ENCODE data around the gene OR4D6. TPM values are rescaled to one million over a fixed set of nuclear protein-coding genes. Genes with fewer than 3 reads are reported as not detected.
"Not testable (repeated sequence)": the region's sequence is repeated elsewhere in the genome, so short reads cannot be mapped to it uniquely, and the experiment has no call there.

Gene OR4D6
- total RNA-seq, result not detected
- long read RNA-seq, result 0 reads

- DNase-seq (ENCODE audit: low spot score), result no peak
- intact Hi-C loops (cut with DNase I), result no loop called here
Measured at GRCh38 chr11:59456661-59457060, at the start of gene OR4D6. Gene OR4D6, plus strand, starts transcription at chr11:59456961. Its CDS starts 0 bp downstream, at chr11:59456961.

GRCh38 chr11:59413646-59414045 is 43.1 kb upstream of the OR4D6 start:
- DNase-seq (ENCODE audit: low spot score), result no peak
- intact Hi-C loops (cut with DNase I), result no loop called here

DNA sequence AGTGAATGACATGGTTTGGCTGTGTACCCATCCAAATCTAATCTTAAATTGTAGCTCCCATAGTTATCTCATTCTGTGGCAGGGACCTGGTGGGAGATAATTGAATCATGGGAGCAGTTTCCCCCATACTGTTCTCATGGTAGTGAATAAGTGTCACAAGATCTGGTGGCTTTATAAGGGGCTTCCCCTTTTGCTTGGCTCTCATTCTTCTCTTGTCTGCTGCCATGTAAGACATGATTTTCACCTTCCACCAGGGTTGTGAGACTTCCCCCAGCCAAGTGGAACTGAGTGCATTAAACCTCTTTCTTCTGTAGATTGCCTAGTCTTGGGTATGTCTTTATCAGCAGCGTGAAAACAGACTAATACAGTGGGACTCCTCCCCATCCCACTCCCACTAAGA is 41.6 kb upstream of the OR4D6 start:
- intact Hi-C loops (cut with DNase I), result no loop called here
- DNase-seq (ENCODE audit: low spot score), result no peak

- intact Hi-C loops (cut with DNase I), result no loop called here
- DNase-seq (ENCODE audit: low spot score), result no peak
Measured at GRCh38 chr11:59416613-59417012, 40.1 kb upstream of the OR4D6 start.

GRCh38 chr11:59417023-59417422 is 39.7 kb upstream of the OR4D6 start:
- intact Hi-C loops (cut with DNase I), result no loop called here
- no peak for DNase-seq (ENCODE audit: low spot score)

DNA sequence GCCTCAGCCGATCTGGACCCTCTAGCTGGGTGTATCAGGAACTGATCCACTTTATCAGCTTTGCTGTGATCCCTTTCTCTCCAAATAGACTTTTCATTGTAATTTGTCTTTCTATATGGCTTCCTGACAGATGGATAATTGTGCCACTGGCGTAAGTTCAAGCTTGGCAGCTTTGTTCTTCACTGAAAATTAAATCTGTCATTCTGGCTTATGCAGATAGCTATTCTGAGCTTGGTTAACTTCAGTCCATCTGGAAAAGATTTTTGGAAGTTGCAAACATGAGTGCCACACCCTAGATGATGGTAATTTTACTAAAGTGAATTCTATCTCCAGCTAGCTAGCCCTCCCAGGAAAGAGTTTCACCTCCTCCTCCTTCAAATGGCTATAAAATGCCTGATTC is 38.6 kb upstream of the OR4D6 start:
- intact Hi-C loops (cut with DNase I), result no loop called here

GRCh38 chr11:59423835-59424234 is 32.9 kb upstream of the OR4D6 start:
- no peak for DNase-seq (ENCODE audit: low spot score)
- intact Hi-C loops (cut with DNase I), result no loop called here

More for the DNA sequence above, 38.6 kb upstream of the OR4D6 start:
- no peak for DNase-seq (ENCODE audit: low spot score)

GRCh38 chr11:59425131-59425530 is 31.6 kb upstream of the OR4D6 start:
- intact Hi-C loops (cut with DNase I), result no loop called here
- DNase-seq (ENCODE audit: low spot score), result no peak

- intact Hi-C loops (cut with DNase I), result no loop called here
- DNase-seq (ENCODE audit: low spot score), result no peak
Measured at GRCh38 chr11:59426361-59427067, 30.2 kb upstream of the OR4D6 start, which contains the start of gene OR5A2. Gene OR5A2, minus strand, starts transcription at chr11:59426413. Its CDS starts 3,460 bp downstream, at chr11:59422953.

GRCh38 chr11:59427068-59427382 is 29.7 kb upstream of the OR4D6 start:
- DNase-seq (ENCODE audit: low spot score), result no peak
- intact Hi-C loops (cut with DNase I), result no loop called here

DNA sequence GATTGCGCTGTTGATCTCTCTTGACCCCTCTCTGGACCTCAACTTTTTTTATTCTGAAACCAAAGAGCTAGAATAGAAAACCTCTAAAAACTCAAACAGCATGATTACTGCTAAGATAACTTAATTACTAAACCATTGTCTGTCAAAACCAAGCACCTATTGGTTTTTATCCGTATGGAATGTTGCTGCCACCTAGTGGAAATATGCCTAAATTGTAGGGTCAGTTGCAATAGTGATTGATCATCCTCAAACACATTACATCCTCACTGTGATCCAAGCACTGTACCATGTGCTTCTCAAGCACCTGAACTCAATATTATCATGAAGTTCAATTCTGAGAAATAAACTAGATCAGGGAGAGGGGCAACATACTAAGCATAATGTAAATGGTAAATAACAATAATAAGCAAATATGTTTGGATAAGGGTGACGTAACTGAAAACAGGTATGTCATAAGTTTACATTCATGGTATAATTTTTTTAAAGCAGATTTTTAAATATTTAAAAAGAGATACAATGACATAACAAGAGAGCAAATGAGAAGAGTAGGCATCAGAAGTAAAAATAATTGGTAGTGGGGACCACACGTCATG is 26.7 kb upstream of the OR4D6 start:
- no peak for DNase-seq (ENCODE audit: low spot score)
- intact Hi-C loops (cut with DNase I), result loop anchor here (5.0 kb wide), 1 partner anchor 258 kb away; the partner anchor contains the start of gene DTX4

DNA sequence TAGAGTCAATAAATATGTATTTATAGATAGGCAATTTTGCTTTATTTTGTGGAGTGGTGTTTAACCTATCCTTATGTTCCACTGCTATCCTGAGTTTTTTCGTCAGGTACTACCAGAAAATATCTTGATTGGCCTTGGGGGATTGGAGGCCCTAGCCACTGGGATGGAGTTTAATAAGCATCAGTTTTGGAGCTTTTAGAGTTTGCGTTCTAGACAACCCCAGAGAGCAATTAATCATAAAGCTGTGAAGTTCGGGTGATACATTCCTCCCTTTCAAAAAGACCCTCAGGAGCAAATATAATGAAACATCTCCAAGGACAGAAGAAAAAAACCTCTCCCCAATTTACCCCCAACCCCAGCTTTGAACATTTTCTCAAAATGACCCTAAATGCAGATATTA is 20.6 kb upstream of the OR4D6 start, which contains the start of gene OR5A1:
OR5A1 (plus strand) TSS at position 301 of the 400 bp plus-strand sequence. CDS start 6,700 bp downstream, outside the sequence.
- intact Hi-C loops (cut with DNase I), result no loop called here
- DNase-seq (ENCODE audit: low spot score), result no peak

GRCh38 chr11:59437770-59438169 is 19.0 kb upstream of the OR4D6 start:
- intact Hi-C loops (cut with DNase I), result no loop called here
- DNase-seq (ENCODE audit: low spot score), result no peak

GRCh38 chr11:59445624-59446023 is 11.1 kb upstream of the OR4D6 start:
- intact Hi-C loops (cut with DNase I); DNase-seq (ENCODE audit: low spot score): not testable (repeated sequence)

GRCh38 chr11:59448484-59448883 is 8.3 kb upstream of the OR4D6 start:
- DNase-seq (ENCODE audit: low spot score), result no peak
- intact Hi-C loops (cut with DNase I), result no loop called here

DNA sequence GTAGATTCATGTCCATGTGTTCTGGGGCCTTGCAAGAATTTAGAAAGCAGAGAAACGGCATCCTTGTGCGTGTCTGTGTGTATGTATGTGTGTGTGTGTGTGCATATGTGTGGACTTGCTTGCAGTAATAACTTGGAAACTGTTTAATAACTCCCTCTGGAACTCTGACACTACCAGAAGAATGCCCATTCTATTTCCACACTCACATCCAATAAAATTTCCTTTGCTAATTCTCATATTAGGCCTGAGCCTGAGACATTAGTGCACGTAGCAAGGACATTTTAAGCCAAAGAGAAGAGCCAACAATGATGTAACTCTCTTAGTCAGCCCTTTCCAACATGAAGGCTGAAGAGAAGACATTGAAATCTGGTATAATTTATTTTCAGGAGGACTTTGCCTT is 3.2 kb downstream of the OR4D6 start:
- DNase-seq (ENCODE audit: low spot score), result no peak
- intact Hi-C loops (cut with DNase I), result no loop called here

- no peak for DNase-seq (ENCODE audit: low spot score)
- intact Hi-C loops (cut with DNase I), result no loop called here
Measured at GRCh38 chr11:59463190-59463641, 6.5 kb downstream of the OR4D6 start.

GRCh38 chr11:59473015-59473414 is 16.3 kb downstream of the OR4D6 start, which contains the start of gene OR4D10:
Gene OR4D10, plus strand, starts transcription at chr11:59473315. Its CDS starts 4,115 bp downstream, at chr11:59477430.
- no peak for DNase-seq (ENCODE audit: low spot score)
- intact Hi-C loops (cut with DNase I), result no loop called here

DNA sequence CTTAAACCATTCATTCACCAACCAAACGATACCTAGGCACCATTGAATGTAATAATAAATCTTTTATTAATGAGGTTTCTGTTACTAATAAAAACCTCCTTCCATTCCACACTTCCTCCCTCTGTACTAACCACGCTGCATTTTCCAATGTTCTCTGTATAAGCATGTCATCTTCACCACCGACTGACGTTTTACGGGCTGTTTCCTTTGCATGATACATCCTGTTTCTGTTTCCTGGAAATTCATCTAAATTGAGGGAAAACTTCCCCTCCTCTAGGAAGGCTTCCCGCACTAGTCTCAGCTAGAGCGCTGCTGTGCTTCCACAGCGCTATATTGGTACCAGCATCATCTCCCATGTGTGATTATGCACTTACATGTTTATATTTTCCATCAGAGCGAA is 18.4 kb downstream of the OR4D6 start:
- intact Hi-C loops (cut with DNase I), result no loop called here
- no peak for DNase-seq (ENCODE audit: low spot score)

GRCh38 chr11:59479906-59480305 is 23.1 kb downstream of the OR4D6 start:
- intact Hi-C loops (cut with DNase I), result no loop called here
- no peak for DNase-seq (ENCODE audit: low spot score)

GRCh38 chr11:59480359-59480758 is 23.6 kb downstream of the OR4D6 start:
- no peak for DNase-seq (ENCODE audit: low spot score)
- intact Hi-C loops (cut with DNase I), result no loop called here

Measured in cardiac septum (tissue), 1 donor.